Measurements from ENCODE around the gene DPP10.

GRCh38 chr2:115520727-115521126, 1078.3 kb downstream of the DPP10 start:
- TF ChIP-seq EP300 (IDR thresholded peaks at IDR 0.05; ENCODE audit: borderline replicate concordance) (no peak), TAF1 (IDR thresholded peaks at IDR 0.05; ENCODE audit: low read depth) (no peak), FOXM1 (IDR thresholded peaks at IDR 0.05; ENCODE audit: borderline replicate concordance, low read depth) (no peak), YY1 (IDR thresholded peaks at IDR 0.05; ENCODE audit: low read depth) (no peak), EGR1 (IDR thresholded peaks at IDR 0.05) (no peak), RAD21 (IDR thresholded peaks at IDR 0.05; ENCODE audit: low read depth) (no peak), CEBPB (IDR thresholded peaks at IDR 0.05) (no peak)
- TF ChIP-seq, protein P1, sequence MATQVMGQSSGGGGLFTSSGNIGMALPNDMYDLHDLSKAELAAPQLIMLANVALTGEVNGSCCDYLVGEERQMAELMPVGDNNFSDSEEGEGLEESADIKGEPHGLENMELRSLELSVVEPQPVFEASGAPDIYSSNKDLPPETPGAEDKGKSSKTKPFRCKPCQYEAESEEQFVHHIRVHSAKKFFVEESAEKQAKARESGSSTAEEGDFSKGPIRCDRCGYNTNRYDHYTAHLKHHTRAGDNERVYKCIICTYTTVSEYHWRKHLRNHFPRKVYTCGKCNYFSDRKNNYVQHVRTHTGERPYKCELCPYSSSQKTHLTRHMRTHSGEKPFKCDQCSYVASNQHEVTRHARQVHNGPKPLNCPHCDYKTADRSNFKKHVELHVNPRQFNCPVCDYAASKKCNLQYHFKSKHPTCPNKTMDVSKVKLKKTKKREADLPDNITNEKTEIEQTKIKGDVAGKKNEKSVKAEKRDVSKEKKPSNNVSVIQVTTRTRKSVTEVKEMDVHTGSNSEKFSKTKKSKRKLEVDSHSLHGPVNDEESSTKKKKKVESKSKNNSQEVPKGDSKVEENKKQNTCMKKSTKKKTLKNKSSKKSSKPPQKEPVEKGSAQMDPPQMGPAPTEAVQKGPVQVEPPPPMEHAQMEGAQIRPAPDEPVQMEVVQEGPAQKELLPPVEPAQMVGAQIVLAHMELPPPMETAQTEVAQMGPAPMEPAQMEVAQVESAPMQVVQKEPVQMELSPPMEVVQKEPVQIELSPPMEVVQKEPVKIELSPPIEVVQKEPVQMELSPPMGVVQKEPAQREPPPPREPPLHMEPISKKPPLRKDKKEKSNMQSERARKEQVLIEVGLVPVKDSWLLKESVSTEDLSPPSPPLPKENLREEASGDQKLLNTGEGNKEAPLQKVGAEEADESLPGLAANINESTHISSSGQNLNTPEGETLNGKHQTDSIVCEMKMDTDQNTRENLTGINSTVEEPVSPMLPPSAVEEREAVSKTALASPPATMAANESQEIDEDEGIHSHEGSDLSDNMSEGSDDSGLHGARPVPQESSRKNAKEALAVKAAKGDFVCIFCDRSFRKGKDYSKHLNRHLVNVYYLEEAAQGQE (IDR thresholded peaks at IDR 0.05; ENCODE audit: low read depth), result no peak
- TF ChIP-seq, protein P2, sequence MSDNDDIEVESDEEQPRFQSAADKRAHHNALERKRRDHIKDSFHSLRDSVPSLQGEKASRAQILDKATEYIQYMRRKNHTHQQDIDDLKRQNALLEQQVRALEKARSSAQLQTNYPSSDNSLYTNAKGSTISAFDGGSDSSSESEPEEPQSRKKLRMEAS (IDR thresholded peaks at IDR 0.05), result no peak

All from Ishikawa (cell line).